Measurements from ENCODE around the gene KDM1A.

- TF ChIP-seq, protein P1, sequence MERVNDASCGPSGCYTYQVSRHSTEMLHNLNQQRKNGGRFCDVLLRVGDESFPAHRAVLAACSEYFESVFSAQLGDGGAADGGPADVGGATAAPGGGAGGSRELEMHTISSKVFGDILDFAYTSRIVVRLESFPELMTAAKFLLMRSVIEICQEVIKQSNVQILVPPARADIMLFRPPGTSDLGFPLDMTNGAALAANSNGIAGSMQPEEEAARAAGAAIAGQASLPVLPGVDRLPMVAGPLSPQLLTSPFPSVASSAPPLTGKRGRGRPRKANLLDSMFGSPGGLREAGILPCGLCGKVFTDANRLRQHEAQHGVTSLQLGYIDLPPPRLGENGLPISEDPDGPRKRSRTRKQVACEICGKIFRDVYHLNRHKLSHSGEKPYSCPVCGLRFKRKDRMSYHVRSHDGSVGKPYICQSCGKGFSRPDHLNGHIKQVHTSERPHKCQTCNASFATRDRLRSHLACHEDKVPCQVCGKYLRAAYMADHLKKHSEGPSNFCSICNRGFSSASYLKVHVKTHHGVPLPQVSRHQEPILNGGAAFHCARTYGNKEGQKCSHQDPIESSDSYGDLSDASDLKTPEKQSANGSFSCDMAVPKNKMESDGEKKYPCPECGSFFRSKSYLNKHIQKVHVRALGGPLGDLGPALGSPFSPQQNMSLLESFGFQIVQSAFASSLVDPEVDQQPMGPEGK (CRISPR knock-in tag; IDR thresholded peaks at IDR 0.05; ENCODE audit: borderline replicate concordance) = no peak
- TF ChIP-seq ISL1 (CRISPR knock-in tag; IDR thresholded peaks at IDR 0.05) (peak; percentile 87), ARNTL (CRISPR knock-in tag; IDR thresholded peaks at IDR 0.05; ENCODE audit: borderline replicate concordance, low read depth) (no peak)
Measured at GRCh38 chr1:23122023-23122748, 102.9 kb downstream of the KDM1A start.

Measured in SK-N-SH treated with all-trans-retinoic acid at 6 μM for 48 hours (cell line).